Dendritic cell treated with granulocyte-macrophage colony-stimulating factor and Interleukin-4, amounts not matched to agents 40 ng/mL and 50 ng/mL, for 4 days (primary cell): ENCODE results near the gene NCOA7.
"Not testable (repeated sequence)": the region's sequence is repeated elsewhere in the genome, so short reads cannot be mapped to it uniquely, and the experiment has no call there.

ENCODE experiments used
- H3K27ac Mint-ChIP-seq: one replicate; pipeline ENCODE4 v1.8.0; 2022; ENCODE audit warnings: mild to moderate bottlenecking, mixed read lengths
- H3K27me3 Mint-ChIP-seq: one replicate; pipeline ENCODE4 v1.8.0; 2022; ENCODE audit warnings: mild to moderate bottlenecking, mixed read lengths
- H3K36me3 Mint-ChIP-seq: one replicate; pipeline ENCODE4 v1.8.0; 2022; ENCODE audit warnings: low read depth, mixed read lengths
- H3K4me1 Mint-ChIP-seq: one replicate; pipeline ENCODE4 v1.8.0; 2022; ENCODE audit warnings: low read depth, mixed read lengths
- H3K4me3 Mint-ChIP-seq: one replicate; pipeline ENCODE4 v1.8.0; 2022; ENCODE audit warnings: mild to moderate bottlenecking, moderate library complexity, mixed read lengths
- H3K9me3 Mint-ChIP-seq: one replicate; pipeline ENCODE4 v1.8.0; 2022; ENCODE audit warnings: mixed read lengths
- intact Hi-C: fragments of 100-400 bp; cut with micrococcal nuclease; formaldehyde crosslinking; loops from one replicate; pipeline ENCODE4 v1.15.0; 2022

NCOA7 gene

DNA sequence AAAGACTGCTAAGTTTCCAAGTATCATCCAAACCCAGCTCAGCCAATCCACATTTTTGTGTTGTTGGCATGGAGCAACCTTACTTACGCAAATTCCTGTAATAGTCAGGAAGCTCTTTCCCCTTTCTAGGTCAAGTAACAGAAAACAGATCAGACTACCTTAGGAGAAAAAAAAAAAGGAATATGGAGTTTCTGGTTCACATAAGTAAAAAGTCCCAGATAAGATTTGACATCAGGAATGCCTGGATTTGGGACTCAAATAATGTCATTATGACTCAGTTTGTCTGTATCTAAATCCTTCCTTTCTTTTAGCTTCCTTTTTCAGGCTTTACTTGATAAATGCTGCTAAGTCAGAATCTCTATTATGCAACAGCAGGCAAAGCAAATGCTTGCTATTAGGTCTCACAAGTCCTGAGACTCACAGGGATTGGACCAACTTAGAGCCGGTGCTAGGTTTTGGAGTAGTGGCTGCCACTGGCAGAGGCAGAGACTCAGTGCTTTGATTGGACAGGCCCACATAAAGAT, 44.5 kb downstream of the NCOA7 start:
- intact Hi-C loops, result no loop called here
- Mint-ChIP-seq H3K4me1 (peaks cover 52% of the 10 kb centered on the region), H3K36me3 (peaks cover 5% of the 10 kb centered on the region), H3K27me3 (no peaks in the 10 kb centered on the region), H3K9me3 (no peaks in the 10 kb centered on the region), H3K27ac (no peak overlapping the region), H3K4me3 (no peak overlapping the region)

DNA sequence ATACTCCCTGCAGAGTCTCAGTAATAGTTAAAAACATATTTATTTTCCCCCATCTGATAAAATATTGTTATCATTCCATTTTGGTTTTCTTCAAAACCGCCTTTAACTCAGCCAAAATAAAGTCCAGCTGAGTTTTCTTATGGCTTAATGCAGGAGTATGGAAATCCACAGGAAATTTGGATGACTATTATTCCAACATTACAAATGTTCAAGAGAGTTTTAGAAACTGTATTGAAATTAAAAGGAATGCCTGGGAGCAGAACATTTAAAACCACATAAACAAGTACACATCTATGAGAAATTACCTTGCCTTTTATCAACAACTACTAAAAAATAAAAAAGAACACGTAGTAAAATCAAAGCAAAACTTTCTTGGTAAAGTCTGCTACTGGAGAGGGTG, 45.7 kb downstream of the NCOA7 start:
- H3K4me3 Mint-ChIP-seq, result no peak overlapping the region
- no peak overlapping the region for H3K27ac Mint-ChIP-seq
- peaks cover 5% of the 10 kb centered on the region for H3K36me3 Mint-ChIP-seq
- no peaks in the 10 kb centered on the region for H3K9me3 Mint-ChIP-seq
- intact Hi-C loops, result no loop called here
- H3K4me1 Mint-ChIP-seq, result peaks cover 46% of the 10 kb centered on the region
- H3K27me3 Mint-ChIP-seq, result no peaks in the 10 kb centered on the region

DNA sequence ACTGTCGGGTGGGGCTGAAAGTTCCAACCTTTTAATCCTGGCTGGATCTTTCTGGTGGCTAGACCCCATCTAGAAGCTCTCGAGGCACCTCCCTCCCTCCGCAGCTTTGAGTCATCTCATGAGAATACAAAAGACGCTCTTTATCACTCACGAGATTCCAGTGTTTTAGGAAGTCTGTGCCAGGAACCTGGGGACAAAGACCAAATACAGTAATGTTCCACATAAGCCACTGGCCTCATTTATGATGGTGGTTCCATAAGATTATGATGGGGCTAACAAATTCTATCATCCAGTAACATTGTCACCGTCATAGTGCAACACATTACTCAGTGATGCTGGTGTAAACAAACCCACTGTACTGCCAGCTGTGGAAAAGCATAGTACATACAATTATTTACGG, 48.7 kb downstream of the NCOA7 start:
- H3K27me3 Mint-ChIP-seq, result no peaks in the 10 kb centered on the region
- H3K36me3 Mint-ChIP-seq, result peaks cover 5% of the 10 kb centered on the region
- no peaks in the 10 kb centered on the region for H3K9me3 Mint-ChIP-seq
- peaks cover 31% of the 10 kb centered on the region for H3K4me1 Mint-ChIP-seq
- H3K4me3 Mint-ChIP-seq, result no peak overlapping the region
- intact Hi-C loops, result no loop called here
- H3K27ac Mint-ChIP-seq, result no peak overlapping the region

DNA sequence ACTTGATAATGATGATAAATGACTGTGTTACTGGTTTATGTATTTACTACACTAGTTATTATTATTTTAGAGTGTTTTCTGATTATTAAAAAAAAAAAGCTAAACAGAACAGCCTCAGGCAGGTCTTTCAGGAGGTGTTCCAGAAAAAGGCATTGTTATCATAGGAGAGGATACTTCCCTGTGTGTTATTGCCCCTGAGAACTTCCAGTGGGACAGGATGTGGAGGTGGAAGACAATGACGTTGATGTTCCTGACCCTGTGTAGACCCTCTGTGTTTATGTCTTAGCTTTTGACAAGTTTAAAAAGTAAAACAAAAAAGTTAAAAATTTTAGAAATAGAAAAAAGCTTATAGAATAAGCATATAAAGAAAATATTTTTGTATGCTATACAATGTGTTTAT, 49.1 kb downstream of the NCOA7 start:
- no peak overlapping the region for H3K27ac Mint-ChIP-seq
- H3K4me1 Mint-ChIP-seq, result peaks cover 28% of the 10 kb centered on the region
- H3K9me3 Mint-ChIP-seq, result no peaks in the 10 kb centered on the region
- peaks cover 5% of the 10 kb centered on the region for H3K36me3 Mint-ChIP-seq
- no peak overlapping the region for H3K4me3 Mint-ChIP-seq
- no peaks in the 10 kb centered on the region for H3K27me3 Mint-ChIP-seq
- intact Hi-C loops, result no loop called here

DNA sequence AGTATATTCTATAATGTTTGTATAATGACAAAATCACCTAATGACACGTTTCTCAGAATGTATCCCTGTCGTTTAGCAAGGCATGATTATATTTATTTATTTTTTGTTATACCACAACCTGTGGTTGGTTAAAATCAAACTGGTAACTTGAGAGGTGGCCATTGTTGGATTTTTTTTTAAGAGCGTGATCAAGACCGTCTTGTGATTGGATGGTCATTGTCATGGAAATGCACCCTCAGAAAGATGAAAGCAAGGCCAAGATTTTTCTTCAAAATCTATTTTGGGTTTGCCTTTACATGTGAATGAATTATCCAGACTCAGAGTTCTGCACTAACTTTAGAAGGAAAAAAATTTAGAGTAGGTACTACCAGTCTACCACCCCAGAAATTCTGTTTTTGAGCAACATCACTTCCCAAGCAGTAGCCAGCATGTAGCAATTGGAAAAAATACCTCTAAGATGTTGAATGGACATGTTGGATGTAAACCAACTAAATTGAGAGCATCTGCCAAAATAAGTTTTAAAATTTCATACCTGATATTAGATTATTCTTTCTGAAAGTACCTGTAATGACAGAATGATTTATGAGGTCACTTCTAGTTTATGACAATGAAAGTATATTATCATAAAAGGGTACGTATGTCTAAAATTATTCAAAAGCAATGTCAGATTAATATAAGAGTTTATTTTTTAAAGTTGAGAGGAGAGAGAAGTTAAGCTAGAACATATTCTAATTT, 50.8 kb downstream of the NCOA7 start:
- Mint-ChIP-seq H3K27ac (no peak overlapping the region), H3K36me3 (peaks cover 5% of the 10 kb centered on the region), H3K4me3 (no peak overlapping the region), H3K9me3 (no peaks in the 10 kb centered on the region), H3K4me1 (peaks cover 23% of the 10 kb centered on the region), H3K27me3 (no peaks in the 10 kb centered on the region)
- intact Hi-C loops, result no loop called here

DNA sequence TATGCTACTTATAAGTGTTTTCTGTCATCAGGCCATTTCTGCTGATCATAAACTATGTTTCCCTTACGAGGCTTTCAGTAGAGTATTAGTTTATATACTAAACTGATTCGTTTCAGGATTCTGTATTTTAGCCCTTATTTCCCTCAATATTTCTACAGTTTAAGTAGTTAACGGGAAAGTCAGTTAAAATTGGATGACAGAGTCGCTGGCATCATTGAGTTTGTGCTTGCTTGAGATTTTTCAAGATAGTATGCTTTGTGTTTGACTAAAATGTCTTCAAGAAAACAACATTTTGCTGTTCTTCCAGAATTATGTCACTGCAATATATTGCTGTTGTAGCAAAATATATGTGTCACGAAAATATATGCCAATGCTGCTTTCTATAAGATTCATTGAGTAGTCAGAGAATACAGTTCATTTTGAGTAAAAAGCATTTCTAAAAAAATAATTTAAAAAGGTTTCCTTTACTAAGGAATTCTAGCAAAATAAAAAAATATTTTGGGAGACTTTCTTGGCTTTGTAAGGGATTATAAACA, 51.4 kb downstream of the NCOA7 start:
- Mint-ChIP-seq H3K4me1 (peaks cover 22% of the 10 kb centered on the region), H3K27me3 (no peaks in the 10 kb centered on the region), H3K9me3 (no peaks in the 10 kb centered on the region), H3K4me3 (no peak overlapping the region), H3K36me3 (peaks cover 5% of the 10 kb centered on the region), H3K27ac (no peak overlapping the region)
- intact Hi-C loops, result no loop called here

DNA sequence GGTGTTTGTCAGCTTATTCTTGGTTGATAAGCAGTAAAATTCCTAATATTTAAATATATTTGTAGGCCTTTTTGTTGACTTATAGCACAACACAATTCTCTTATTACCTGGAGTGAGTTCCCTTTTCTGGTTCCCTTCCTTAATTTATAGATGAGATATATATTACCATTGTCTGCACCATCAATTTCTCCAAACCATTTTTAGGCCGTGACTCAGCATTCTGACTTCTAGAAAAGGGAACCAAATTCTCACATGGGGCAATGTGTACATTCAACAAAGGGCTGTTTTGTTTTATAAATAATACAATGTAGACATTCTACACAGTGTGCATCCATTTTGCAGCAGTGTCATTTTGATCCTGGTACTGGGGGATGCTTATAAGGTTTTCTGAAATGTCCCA, 52.8 kb downstream of the NCOA7 start:
- Mint-ChIP-seq H3K27ac (no peak overlapping the region), H3K4me3 (no peak overlapping the region), H3K4me1 (peaks cover 10% of the 10 kb centered on the region), H3K36me3 (peaks cover 10% of the 10 kb centered on the region), H3K27me3 (no peaks in the 10 kb centered on the region), H3K9me3 (no peaks in the 10 kb centered on the region)
- intact Hi-C loops, result no loop called here

DNA sequence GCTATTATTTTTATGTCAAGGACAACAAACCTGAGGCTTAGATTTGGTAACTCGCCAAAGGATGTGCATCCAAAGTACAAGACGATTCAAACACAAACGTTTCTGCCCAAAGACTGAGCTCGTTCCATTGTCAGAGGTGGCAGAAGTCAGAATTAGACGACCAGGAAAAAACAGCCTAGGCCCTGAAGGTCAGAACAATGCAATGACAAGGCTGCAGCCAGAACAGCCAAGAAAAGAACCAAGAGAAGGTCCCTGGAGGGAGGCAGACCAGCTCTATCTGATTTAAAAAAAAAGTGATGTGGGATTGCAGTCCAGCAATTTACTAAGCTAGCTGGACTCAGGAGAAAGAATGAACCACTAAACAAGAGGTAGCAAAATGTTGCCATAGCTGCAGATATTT, 54.2 kb downstream of the NCOA7 start:
- intact Hi-C loops, result no loop called here
- Mint-ChIP-seq H3K27ac (no peak overlapping the region), H3K27me3 (no peaks in the 10 kb centered on the region), H3K4me3 (no peak overlapping the region), H3K36me3 (peaks cover 6% of the 10 kb centered on the region), H3K4me1 (peaks cover 10% of the 10 kb centered on the region), H3K9me3 (no peaks in the 10 kb centered on the region)

DNA sequence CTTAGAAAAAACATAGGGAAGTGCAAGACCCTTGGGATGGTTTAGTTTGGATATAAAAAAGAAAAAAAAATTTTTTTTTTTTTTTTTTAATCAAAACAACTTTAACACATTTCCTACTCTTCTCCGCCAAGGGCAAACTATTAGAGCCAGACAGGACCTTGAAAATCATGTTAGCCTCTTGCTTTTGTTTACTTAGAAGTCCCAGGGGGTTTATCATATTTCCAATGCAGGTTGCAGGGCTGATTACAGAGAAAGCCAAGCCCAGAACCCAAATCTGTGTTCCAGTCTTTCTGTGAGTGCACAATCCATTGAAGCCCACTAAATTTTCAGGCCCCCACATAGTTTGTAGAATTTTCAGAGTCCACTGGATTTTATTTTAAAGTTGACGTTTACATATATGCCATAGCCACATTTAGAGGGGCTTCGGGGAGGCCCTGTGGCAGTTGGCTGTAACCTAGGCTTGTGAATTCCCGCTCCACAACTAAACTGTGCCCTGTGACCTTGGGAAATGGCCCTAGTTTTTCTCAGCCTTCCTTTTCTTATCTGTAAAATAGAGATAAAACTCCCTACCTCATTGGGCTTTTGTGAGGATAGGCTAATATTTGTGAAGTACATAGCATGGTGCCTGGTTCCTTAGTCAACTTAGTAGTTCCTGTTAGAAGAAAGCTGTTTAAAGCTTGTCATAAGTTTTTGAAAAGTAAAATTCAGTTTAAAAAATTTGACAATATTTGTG, 55.7 kb downstream of the NCOA7 start:
- Mint-ChIP-seq H3K4me1 (peaks cover 10% of the 10 kb centered on the region), H3K27me3 (no peaks in the 10 kb centered on the region), H3K36me3 (peaks cover 6% of the 10 kb centered on the region), H3K4me3 (no peak overlapping the region), H3K9me3 (no peaks in the 10 kb centered on the region), H3K27ac (no peak overlapping the region)
- intact Hi-C loops, result no loop called here

DNA sequence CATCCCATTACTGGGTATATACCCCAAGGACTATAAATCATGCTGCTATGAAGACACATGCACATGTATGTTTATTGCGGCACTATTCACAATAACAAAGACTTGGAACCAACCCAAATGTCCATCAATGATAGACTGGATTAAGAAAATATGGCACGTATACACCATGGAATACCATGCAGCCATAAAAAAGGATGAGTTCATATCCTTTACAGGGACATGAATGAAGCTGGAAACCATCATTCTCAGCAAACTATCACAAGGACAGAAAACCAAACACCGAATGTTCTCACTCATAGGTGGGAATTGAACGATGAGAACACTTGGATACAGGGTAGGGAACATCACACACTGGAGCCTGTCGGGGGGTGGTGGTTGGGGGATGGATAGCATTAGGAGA, 57.5 kb downstream of the NCOA7 start:
- Mint-ChIP-seq H3K4me1 (peaks cover 12% of the 10 kb centered on the region), H3K36me3 (peaks cover 11% of the 10 kb centered on the region)
- H3K4me3 Mint-ChIP-seq, H3K27ac Mint-ChIP-seq, H3K27me3 Mint-ChIP-seq, H3K9me3 Mint-ChIP-seq, intact Hi-C loops: not testable (repeated sequence)

DNA sequence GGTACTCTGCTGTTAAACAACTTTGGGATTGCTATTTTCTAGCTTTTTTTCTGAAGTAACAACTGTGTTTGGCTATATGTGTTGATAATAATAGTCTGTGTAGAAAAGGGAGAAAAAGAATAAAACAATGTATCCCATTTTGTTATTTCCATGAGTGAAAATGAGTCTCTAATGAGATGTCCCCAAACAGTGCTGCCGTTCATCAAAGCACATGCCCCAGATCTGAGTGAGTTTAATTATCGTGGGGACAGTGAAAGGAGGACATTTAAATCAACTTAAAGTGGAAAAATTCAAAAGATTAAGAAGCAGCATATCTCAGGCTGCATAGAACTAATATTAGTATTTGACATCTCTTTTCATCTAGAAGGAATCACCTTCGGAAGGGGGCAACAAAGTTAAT, 59.6 kb downstream of the NCOA7 start:
- Mint-ChIP-seq H3K4me3 (no peak overlapping the region), H3K9me3 (peaks cover 7% of the 10 kb centered on the region), H3K36me3 (peaks cover 17% of the 10 kb centered on the region), H3K4me1 (peaks cover 9% of the 10 kb centered on the region), H3K27me3 (no peaks in the 10 kb centered on the region), H3K27ac (no peak overlapping the region)
- intact Hi-C loops, result no loop called here

DNA sequence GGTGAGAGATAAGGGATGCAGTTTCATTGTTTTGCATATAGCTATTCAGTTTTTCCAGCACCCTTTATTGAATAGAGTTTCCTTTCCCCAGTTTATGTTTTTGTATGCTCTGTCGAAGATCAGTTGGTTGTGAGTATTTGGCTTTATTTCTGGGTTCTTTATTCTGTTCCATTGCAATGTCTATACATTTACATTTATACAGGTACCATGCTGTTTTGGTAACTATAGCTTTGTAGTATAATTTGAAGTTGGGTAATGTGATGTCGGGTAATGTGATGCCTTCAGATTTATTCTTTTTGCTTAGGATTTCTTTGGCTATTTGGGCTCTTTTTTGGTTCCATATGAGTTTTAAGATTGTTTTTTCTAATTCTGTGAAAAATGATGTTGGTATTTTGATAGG, 61.8 kb downstream of the NCOA7 start:
- H3K27ac Mint-ChIP-seq, result no peak overlapping the region
- peaks cover 27% of the 10 kb centered on the region for H3K36me3 Mint-ChIP-seq
- H3K27me3 Mint-ChIP-seq, result no peaks in the 10 kb centered on the region
- peaks cover 7% of the 10 kb centered on the region for H3K9me3 Mint-ChIP-seq
- intact Hi-C loops, result no loop called here
- H3K4me1 Mint-ChIP-seq, result peaks cover 9% of the 10 kb centered on the region
- H3K4me3 Mint-ChIP-seq, result no peak overlapping the region

DNA sequence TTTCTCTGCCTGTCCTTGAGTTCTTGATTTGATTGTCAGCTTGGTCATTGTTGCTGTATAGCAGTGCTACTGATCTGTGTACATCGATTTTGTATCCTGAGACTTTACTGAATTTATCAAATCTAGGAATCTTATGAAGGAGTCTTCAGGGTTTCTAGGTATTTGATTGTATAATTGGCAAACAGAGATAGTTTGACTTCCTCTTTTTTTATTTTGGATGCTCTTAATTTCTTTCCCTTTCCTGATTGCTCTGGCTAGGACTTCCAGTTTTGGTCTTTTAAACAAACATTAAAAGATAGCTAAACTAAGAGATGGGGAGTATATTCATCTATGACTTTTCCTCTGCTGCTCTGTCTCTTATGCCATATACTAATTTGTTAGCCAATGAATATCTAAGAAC, 62.4 kb downstream of the NCOA7 start:
- no peak overlapping the region for H3K4me3 Mint-ChIP-seq
- H3K36me3 Mint-ChIP-seq, result peaks cover 21% of the 10 kb centered on the region
- no peaks in the 10 kb centered on the region for H3K27me3 Mint-ChIP-seq
- intact Hi-C loops, result no loop called here
- H3K9me3 Mint-ChIP-seq, result peaks cover 7% of the 10 kb centered on the region
- peaks cover 9% of the 10 kb centered on the region for H3K4me1 Mint-ChIP-seq
- H3K27ac Mint-ChIP-seq, result no peak overlapping the region

DNA sequence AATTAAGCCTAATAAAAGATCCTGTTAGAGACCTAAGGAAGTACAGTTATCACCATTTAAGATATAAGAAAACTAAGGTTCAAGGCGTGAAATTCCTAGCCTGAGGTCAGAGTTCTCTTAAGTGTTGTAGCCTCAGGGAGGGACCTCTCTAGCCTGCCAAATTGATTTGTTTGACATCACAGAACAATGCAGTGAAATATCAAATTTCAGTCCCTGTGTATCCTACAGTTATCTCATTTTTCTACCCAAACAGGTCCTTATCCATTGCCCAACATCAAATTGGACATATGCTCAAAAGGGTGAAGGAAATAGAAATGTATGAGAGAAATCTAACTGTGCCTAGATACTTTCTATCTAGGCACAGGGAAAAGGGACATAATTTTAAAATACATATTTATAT, 63.0 kb downstream of the NCOA7 start:
- Mint-ChIP-seq H3K27me3 (no peaks in the 10 kb centered on the region), H3K4me3 (no peak overlapping the region), H3K4me1 (peaks cover 11% of the 10 kb centered on the region), H3K9me3 (peaks cover 7% of the 10 kb centered on the region), H3K36me3 (peaks cover 21% of the 10 kb centered on the region), H3K27ac (no peak overlapping the region)
- intact Hi-C loops, result no loop called here
